K562 (cell line): ENCODE results near the gene KLRD1. TPM values are rescaled to one million over a fixed set of nuclear protein-coding genes. Genes with fewer than 3 reads are reported as not detected.

Experiments
- ATAC-seq: fragments of 200-7000 bp; cut with Tn5 transposase; 3 replicates; pipeline ENCODE4 v1.9.1; 2020; ENCODE audit warnings: moderate library complexity
- BruUV-seq: library from RNA; stranded (reverse); fragments of 400-500 nt; replicated peaks from 2 replicates; lab custom pipeline; 2021; lab: Mats Ljungman, UMichigan
- CTCF ChIA-PET: fragments of 300-600 bp; formaldehyde crosslinking; extraction: SDS; loops from one replicate; lab custom pipeline; 2021; ENCODE audit warnings: low intra/inter-chr PET ratio; lab: Yijun Ruan, JAX
- POLR2A ChIA-PET: fragments of 300-600, 350-650 bp; sonication (Branson Sonifier 250); formaldehyde crosslinking; extraction: SDS; loops from one replicate; lab custom pipeline; 2021; ENCODE audit warnings: antibody characterized with exemption, inconsistent platforms; lab: Yijun Ruan, JAX
- DNase-seq, 4 experiments: peaks; one replicate each; pipeline versions ENCODE4 v3.0.0 to v3.0.0-alpha.2; 2011 to 2018; ENCODE audit warnings: low spot score in 3 of 4, mixed read lengths in 3 of 4; ENCODE audit errors: extremely low read depth in 1 of 4
- FAIRE-seq: peaks from 2 replicates; lab custom pipeline; 2011; peaks lifted over from hg19 to GRCh38; lab: Jason Lieb, UNC
- H2AFZ ChIP-seq: 2 replicates; pipeline ENCODE4 v1.6.0; 2011; ENCODE audit warnings: low read depth, low read length, control low read depth, inconsistent platforms
- H3K27ac ChIP-seq: fragments of 200-600 bp; 3 replicates; pipeline ENCODE4 v1.8.0; 2011; ENCODE audit warnings: low read depth, mild to moderate bottlenecking, control low read depth, inconsistent platforms, low read length, moderate library complexity, mixed read lengths; ENCODE audit errors: extremely low read depth
- H3K27me3 ChIP-seq, 2 experiments: fragments of 300-600 bp in 1 of 2; 2 replicates in 1 of 2; 3 replicates in 1 of 2; pipeline versions ENCODE4 v1.6.0 to v1.8.0; 2011; ENCODE audit warnings: inconsistent platforms in 2 of 2, low read length in 2 of 2, mild to moderate bottlenecking in 1 of 2, mixed read lengths in 1 of 2, moderate library complexity in 1 of 2; ENCODE audit not compliant: control insufficient read depth in 2 of 2, insufficient read depth in 2 of 2
- H3K36me3 ChIP-seq: fragments of 300-600 bp; 3 replicates; pipeline ENCODE4 v1.8.0; 2011; ENCODE audit warnings: mild to moderate bottlenecking, low read length, inconsistent platforms; ENCODE audit not compliant: control insufficient read depth, insufficient read depth
- H3K4me1 ChIP-seq, 2 experiments: fragments of 200-600 bp in 1 of 2; replicated peaks in 1 of 2; 2 replicates in 1 of 2; 3 replicates in 1 of 2; pipeline versions ENCODE4 v1.5.1 to v1.8.0; 2011; ENCODE audit warnings: inconsistent platforms in 2 of 2, low read length in 2 of 2, mild to moderate bottlenecking in 1 of 2, mixed read lengths in 1 of 2, moderate library complexity in 1 of 2; ENCODE audit not compliant: control insufficient read depth in 2 of 2, insufficient read depth in 2 of 2
- H3K4me2 ChIP-seq: 2 replicates; pipeline ENCODE4 v1.6.1; 2011; ENCODE audit warnings: low read length, control low read depth, inconsistent platforms, mixed read lengths; ENCODE audit not compliant: insufficient read depth
- H3K4me3 ChIP-seq: fragments of 200-600 bp; sonication (generic), shearing (Covaris generic); 2 replicates; pipeline ENCODE4 v1.5.1; 2016; ENCODE audit warnings: control low read depth, inconsistent platforms
- H3K79me2 ChIP-seq: fragments of 200-600 bp; 3 replicates; pipeline ENCODE4 v1.8.0; 2011; ENCODE audit warnings: low read length, inconsistent platforms; ENCODE audit not compliant: control insufficient read depth, insufficient read depth
- H3K9ac ChIP-seq, 2 experiments: 2 replicates each; pipeline versions ENCODE4 v1.6.0 to v1.6.1; 2011; ENCODE audit warnings: low read depth in 2 of 2, low read length in 2 of 2, control low read depth in 1 of 2, inconsistent platforms in 1 of 2, mild to moderate bottlenecking in 1 of 2, mixed read lengths in 1 of 2; ENCODE audit not compliant: insufficient read depth in 1 of 2
- H3K9me1 ChIP-seq: one replicate; pipeline ENCODE4 v1.6.0; 2011; ENCODE audit warnings: inconsistent platforms, mild to moderate bottlenecking, low read length, moderate library complexity; ENCODE audit not compliant: control insufficient read depth, insufficient read depth
- H3K9me3 ChIP-seq: replicated peaks from 2 replicates; pipeline ENCODE4 v1.5.1; 2011; ENCODE audit warnings: low read depth, low read length, inconsistent platforms; ENCODE audit not compliant: control insufficient read depth, insufficient read depth
- H4K20me1 ChIP-seq: replicated peaks from 2 replicates; pipeline ENCODE4 v1.6.1; 2011; ENCODE audit warnings: low read length, inconsistent platforms, mixed read lengths; ENCODE audit not compliant: control insufficient read depth, insufficient read depth
- CC2D1A ChIP-seq: fragments of 450-650 bp; IDR thresholded peaks from 2 replicates; pipeline ENCODE4 v1.6.1; 2017; ENCODE audit warnings: mild to moderate bottlenecking
- DPF2 ChIP-seq: fragments of 450-650 bp; IDR thresholded peaks from 2 replicates; pipeline ENCODE4 v1.6.1; 2016
- EP400 ChIP-seq: fragments of 450-650 bp; IDR thresholded peaks from 2 replicates; pipeline ENCODE4 v1.6.1; 2017; ENCODE audit warnings: antibody characterized with exemption, mild to moderate bottlenecking, moderate library complexity
- ESRRB ChIP-seq: fragments of 250-450 bp; sonication (Bioruptor Pico); IDR thresholded peaks from 2 replicates; pipeline ENCODE4 v1.5.0; 2020; ENCODE audit warnings: mild to moderate bottlenecking, moderate library complexity, borderline replicate concordance
- JUNB ChIP-seq: fragments of 450-650 bp; formaldehyde crosslinking; conservative IDR thresholded peaks from 2 replicates; pipeline ENCODE4 v1.4.0; 2020; ENCODE audit warnings: mild to moderate bottlenecking
- KDM1A ChIP-seq, 2 experiments: fragments of 450-650 bp; IDR thresholded peaks; 2 replicates each; pipeline ENCODE4 v1.6.1; 2016; ENCODE audit warnings: mild to moderate bottlenecking in 2 of 2
- MITF ChIP-seq: IDR thresholded peaks from 2 replicates; pipeline ENCODE4 v1.6.1; 2014; ENCODE audit warnings: antibody characterized with exemption
- PTTG1 ChIP-seq: fragments of 450-650 bp; IDR thresholded peaks from 2 replicates; pipeline ENCODE4 v1.6.1; 2016; ENCODE audit warnings: low read depth, mild to moderate bottlenecking, missing genetic modification characterization, missing compliant biosample characterization
- RBM22 ChIP-seq: fragments of 200-400 bp; formaldehyde crosslinking; IDR thresholded peaks from 2 replicates; pipeline ENCODE4 v1.6.1; 2018; ENCODE audit warnings: low read length, low read depth; ENCODE audit not compliant: poor library complexity, severe bottlenecking
- RCOR1 ChIP-seq, 2 experiments: IDR thresholded peaks; 2 replicates each; pipeline ENCODE4 v1.6.1; 2012; ENCODE audit warnings: low read depth in 2 of 2, low read length in 2 of 2, borderline replicate concordance in 1 of 2, improper control_type of control experiment in 1 of 2
- TAF1 ChIP-seq: IDR thresholded peaks from 2 replicates; pipeline ENCODE4 v1.6.1; 2011; ENCODE audit warnings: mild to moderate bottlenecking, low read length, moderate library complexity; ENCODE audit not compliant: insufficient read depth, control insufficient read depth, severe bottlenecking; ENCODE audit errors: extremely low read depth
- TAL1 ChIP-seq: fragments of 450-650 bp; IDR thresholded peaks from 2 replicates; pipeline ENCODE4 v1.6.1; 2016; ENCODE audit warnings: mild to moderate bottlenecking
- TEAD2 ChIP-seq: fragments of 450-650 bp; IDR thresholded peaks from 2 replicates; pipeline ENCODE4 v1.6.1; 2016; ENCODE audit warnings: missing genetic modification characterization, control low read depth, missing compliant biosample characterization
- U2AF2 ChIP-seq: fragments of 200-400 bp; formaldehyde crosslinking; optimal IDR thresholded peaks from 2 replicates; pipeline ENCODE3; 2017; ENCODE audit warnings: low read depth, mild to moderate bottlenecking, low read length
- ZNF217 ChIP-seq: sonication (generic); formaldehyde crosslinking; IDR thresholded peaks from 2 replicates; pipeline ENCODE4 v1.8.0; 2022; ENCODE audit warnings: mild to moderate bottlenecking, missing genetic modification reagents
- WGBS: fragments of 100-300 bp; shearing (Covaris generic); methylation state at CpG from one replicate; pipeline ENCODE4 v1.1.6; 2016; ENCODE audit warnings: low coverage, mixed read lengths; ENCODE audit not compliant: insufficient coverage; ENCODE audit errors: missing lambda C conversion rate; 5-methylcytosine and 5-hydroxymethylcytosine counted together
- in situ Hi-C: fragments of 300-500 bp; cut with MboI; formaldehyde crosslinking; loops from 4 replicates; pipeline ENCODE4 v1.15.0; 2018; ENCODE audit warnings: inconsistent platforms, mixed read lengths
- intact Hi-C: fragments of 100-400 bp; cut with micrococcal nuclease; formaldehyde crosslinking; loops from 2 replicates; pipeline ENCODE4 v1.14.2; 2022
- polyA plus RNA-seq, 8 experiments: library from polyadenylated mRNA; depleted of rRNA in 4 of 8; stranded (reverse) in 5 of 8; unstranded in 3 of 8; fragments of >200 nt; fragmentation: Nextera tagmentation in 2 of 8; fragmentation: Illumina TruSeq in 1 of 8; extraction: Ambion mirVana in 2 of 8; extraction: Trizol in 1 of 8; gene quantifications; 2 replicates each; pipeline versions ENCODE4 v1.2.1 to v1.2.3, GENCODE V29; 2011 to 2014; ENCODE audit warnings: inconsistent platforms in 1 of 8, missing spikeins in 1 of 8
- total RNA-seq, 7 experiments: library from RNA; depleted of rRNA in 6 of 7; stranded (reverse); fragments of >200 nt in 6 of 7; fragmentation: Illumina TruSeq in 2 of 7; extraction: Trizol in 2 of 7; gene quantifications; 2 replicates each; pipeline versions ENCODE4 v1.2.1 to v1.2.3, GENCODE V29; 2011 to 2021; ENCODE audit warnings: low replicate concordance in 1 of 7
- TF ChIP-seq, protein P1 (sequence below): sonication (generic); formaldehyde crosslinking; IDR thresholded peaks from 2 replicates; pipeline ENCODE4 v1.8.0; 2022; ENCODE audit warnings: mild to moderate bottlenecking, missing genetic modification reagents
- TF ChIP-seq, protein P2 (sequence below): fragments of 250-450 bp; sonication (Bioruptor Pico); IDR thresholded peaks from 2 replicates; pipeline ENCODE4 v1.4.0; 2020

The KLRD1 gene
- total and polyA plus RNA-seq, 9 of the 15 experiments (the other 6 are each of a cell fraction or from before 2014, with no cell fraction given), result not detected

GRCh38 chr12:10283027-10283426 lies 24.6 kb upstream of the KLRD1 start:
- TF ChIP-seq KDM1A (IDR thresholded peaks at IDR 0.05) (no peak), JUNB (no peak), DPF2 (no peak), RCOR1 (IDR thresholded peaks at IDR 0.05; ENCODE audit: borderline replicate concordance in 1 of 2, low read depth in 2 of 2, low read length in 2 of 2) (no peak), ZNF217 (CRISPR knock-in tag) (no peak), CC2D1A (no peak), MITF (no peak), TEAD2 (no peak), U2AF2 (no peak), TAF1 (no peak), ESRRB (CRISPR knock-in tag) (no peak), EP400 (no peak), PTTG1 (tag) (no peak), TAL1 (no peak), RBM22 (no peak)
- TF ChIP-seq, protein P1, sequence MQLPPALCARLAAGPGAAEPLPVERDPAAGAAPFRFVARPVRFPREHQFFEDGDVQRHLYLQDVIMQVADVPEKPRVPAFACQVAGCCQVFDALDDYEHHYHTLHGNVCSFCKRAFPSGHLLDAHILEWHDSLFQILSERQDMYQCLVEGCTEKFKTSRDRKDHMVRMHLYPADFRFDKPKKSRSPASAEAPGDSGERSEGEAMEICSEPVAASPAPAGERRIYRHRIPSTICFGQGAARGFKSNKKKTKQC (CRISPR knock-in tag), result no peak
- TF ChIP-seq, protein P2, sequence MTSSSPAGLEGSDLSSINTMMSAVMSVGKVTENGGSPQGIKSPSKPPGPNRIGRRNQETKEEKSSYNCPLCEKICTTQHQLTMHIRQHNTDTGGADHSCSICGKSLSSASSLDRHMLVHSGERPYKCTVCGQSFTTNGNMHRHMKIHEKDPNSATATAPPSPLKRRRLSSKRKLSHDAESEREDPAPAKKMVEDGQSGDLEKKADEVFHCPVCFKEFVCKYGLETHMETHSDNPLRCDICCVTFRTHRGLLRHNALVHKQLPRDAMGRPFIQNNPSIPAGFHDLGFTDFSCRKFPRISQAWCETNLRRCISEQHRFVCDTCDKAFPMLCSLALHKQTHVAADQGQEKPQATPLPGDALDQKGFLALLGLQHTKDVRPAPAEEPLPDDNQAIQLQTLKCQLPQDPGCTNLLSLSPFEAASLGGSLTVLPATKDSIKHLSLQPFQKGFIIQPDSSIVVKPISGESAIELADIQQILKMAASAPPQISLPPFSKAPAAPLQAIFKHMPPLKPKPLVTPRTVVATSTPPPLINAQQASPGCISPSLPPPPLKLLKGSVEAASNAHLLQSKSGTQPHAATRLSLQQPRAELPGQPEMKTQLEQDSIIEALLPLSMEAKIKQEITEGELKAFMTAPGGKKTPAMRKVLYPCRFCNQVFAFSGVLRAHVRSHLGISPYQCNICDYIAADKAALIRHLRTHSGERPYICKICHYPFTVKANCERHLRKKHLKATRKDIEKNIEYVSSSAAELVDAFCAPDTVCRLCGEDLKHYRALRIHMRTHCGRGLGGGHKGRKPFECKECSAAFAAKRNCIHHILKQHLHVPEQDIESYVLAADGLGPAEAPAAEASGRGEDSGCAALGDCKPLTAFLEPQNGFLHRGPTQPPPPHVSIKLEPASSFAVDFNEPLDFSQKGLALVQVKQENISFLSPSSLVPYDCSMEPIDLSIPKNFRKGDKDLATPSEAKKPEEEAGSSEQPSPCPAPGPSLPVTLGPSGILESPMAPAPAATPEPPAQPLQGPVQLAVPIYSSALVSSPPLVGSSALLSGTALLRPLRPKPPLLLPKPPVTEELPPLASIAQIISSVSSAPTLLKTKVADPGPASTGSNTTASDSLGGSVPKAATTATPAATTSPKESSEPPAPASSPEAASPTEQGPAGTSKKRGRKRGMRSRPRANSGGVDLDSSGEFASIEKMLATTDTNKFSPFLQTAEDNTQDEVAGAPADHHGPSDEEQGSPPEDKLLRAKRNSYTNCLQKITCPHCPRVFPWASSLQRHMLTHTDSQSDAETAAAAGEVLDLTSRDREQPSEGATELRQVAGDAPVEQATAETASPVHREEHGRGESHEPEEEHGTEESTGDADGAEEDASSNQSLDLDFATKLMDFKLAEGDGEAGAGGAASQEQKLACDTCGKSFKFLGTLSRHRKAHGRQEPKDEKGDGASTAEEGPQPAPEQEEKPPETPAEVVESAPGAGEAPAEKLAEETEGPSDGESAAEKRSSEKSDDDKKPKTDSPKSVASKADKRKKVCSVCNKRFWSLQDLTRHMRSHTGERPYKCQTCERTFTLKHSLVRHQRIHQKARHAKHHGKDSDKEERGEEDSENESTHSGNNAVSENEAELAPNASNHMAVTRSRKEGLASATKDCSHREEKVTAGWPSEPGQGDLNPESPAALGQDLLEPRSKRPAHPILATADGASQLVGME, result no peak
- H3K4me1 ChIP-seq, result no peaks in the 10 kb centered on the region
- no peak overlapping the region for H2AFZ ChIP-seq
- intact Hi-C loops, result no loop called here
- CTCF ChIA-PET, result no interaction called here
- WGBS, result 5% methylated on average over 4 of the region's 4 CpGs
- BruUV-seq, result no TSS peak
- ATAC-seq, result no peak
- no peaks in the 10 kb centered on the region for H3K36me3 ChIP-seq
- no peaks in the 10 kb centered on the region for H3K9me1 ChIP-seq
- no peak overlapping the region for H3K27ac ChIP-seq
- FAIRE-seq, result no peak
- in situ Hi-C loops, result no loop called here
- H3K9ac ChIP-seq, result no peak overlapping the region
- H3K4me2 ChIP-seq, result no peak overlapping the region
- no peaks in the 10 kb centered on the region for H4K20me1 ChIP-seq
- H3K79me2 ChIP-seq, result no peaks in the 10 kb centered on the region
- POLR2A ChIA-PET, result interaction anchor here (0.7 kb wide), 1 partner anchor 118 kb away, joined by 3 read pairs; no protein-coding TSS in a partner anchor
- no peak overlapping the region for H3K4me3 ChIP-seq
- DNase-seq, result no peak
- H3K27me3 ChIP-seq, result no peaks in the 10 kb centered on the region; a peak in 2 of 5 replicates
- no peaks in the 10 kb centered on the region for H3K9me3 ChIP-seq
